CD1c-positive myeloid dendritic cell (primary cell): Measurements from ENCODE around the gene KPNA2.
"Not testable (repeated sequence)": the region's sequence is repeated elsewhere in the genome, so short reads cannot be mapped to it uniquely, and the experiment has no call there.

Experiments
- DNase-seq: peaks from one replicate; pipeline ENCODE4 v3.0.0-alpha.2; 2016; ENCODE audit errors: extremely low spot score

Gene KPNA2

GRCh38 chr17:68057531-68057952 is 22.0 kb downstream of the KPNA2 start:
- DNase-seq, result peak; percentile 35

- DNase-seq, result no peak
Observed at GRCh38 chr17:68060336-68060735, 24.8 kb downstream of the KPNA2 start.

GRCh38 chr17:68061512-68062313 is 26.2 kb downstream of the KPNA2 start:
- no peak for DNase-seq

GRCh38 chr17:68065366-68065765 is 29.8 kb downstream of the KPNA2 start:
- DNase-seq, result not testable (repeated sequence)

- DNase-seq, result not testable (repeated sequence)
Observed at GRCh38 chr17:68068512-68068911, 33.0 kb downstream of the KPNA2 start.

- DNase-seq, result not testable (repeated sequence)
Observed at GRCh38 chr17:68070582-68071444, 35.3 kb downstream of the KPNA2 start.

GRCh38 chr17:68074279-68074678 is 38.7 kb downstream of the KPNA2 start:
- DNase-seq, result no peak

GRCh38 chr17:68075953-68076607 is 40.5 kb downstream of the KPNA2 start:
- not testable (repeated sequence) for DNase-seq

GRCh38 chr17:68077498-68077897 is 42.0 kb downstream of the KPNA2 start:
- not testable (repeated sequence) for DNase-seq

- no peak for DNase-seq
Observed at GRCh38 chr17:68080411-68081150, 45.0 kb downstream of the KPNA2 start.

- not testable (repeated sequence) for DNase-seq
Observed at GRCh38 chr17:68081305-68082265, 46.0 kb downstream of the KPNA2 start.

GRCh38 chr17:68085771-68086381 is 50.3 kb downstream of the KPNA2 start:
- peak; percentile 26 for DNase-seq

- not testable (repeated sequence) for DNase-seq
Observed at GRCh38 chr17:68086666-68087065, 51.1 kb downstream of the KPNA2 start.

- not testable (repeated sequence) for DNase-seq
Observed at GRCh38 chr17:68087131-68087623, 51.6 kb downstream of the KPNA2 start.

GRCh38 chr17:68087851-68088250 is 52.3 kb downstream of the KPNA2 start:
- no peak for DNase-seq

- DNase-seq, result peak; percentile 95
Observed at GRCh38 chr17:68089881-68090280, 54.3 kb downstream of the KPNA2 start.

GRCh38 chr17:68094481-68095078 is 59.0 kb downstream of the KPNA2 start:
- no peak for DNase-seq

- no peak for DNase-seq
Observed at GRCh38 chr17:68095205-68095811, 59.8 kb downstream of the KPNA2 start.

- no peak for DNase-seq
Observed at GRCh38 chr17:68096111-68096510, 60.6 kb downstream of the KPNA2 start.
